GM19025 (cell line): Measurements from ENCODE around the gene RWDD2A.
"Not testable (repeated sequence)": the region's sequence is repeated elsewhere in the genome, so short reads cannot be mapped to it uniquely, and the experiment has no call there.

ENCODE experiments used
- ATAC-seq: cut with Tn5 transposase; IDR thresholded peaks from one replicate; pipeline ENCODE4 v1.9.1; 2021; ENCODE audit warnings: mild to moderate bottlenecking, low read depth, moderate library complexity; ENCODE audit not compliant: unreplicated experiment

Gene RWDD2A

DNA sequence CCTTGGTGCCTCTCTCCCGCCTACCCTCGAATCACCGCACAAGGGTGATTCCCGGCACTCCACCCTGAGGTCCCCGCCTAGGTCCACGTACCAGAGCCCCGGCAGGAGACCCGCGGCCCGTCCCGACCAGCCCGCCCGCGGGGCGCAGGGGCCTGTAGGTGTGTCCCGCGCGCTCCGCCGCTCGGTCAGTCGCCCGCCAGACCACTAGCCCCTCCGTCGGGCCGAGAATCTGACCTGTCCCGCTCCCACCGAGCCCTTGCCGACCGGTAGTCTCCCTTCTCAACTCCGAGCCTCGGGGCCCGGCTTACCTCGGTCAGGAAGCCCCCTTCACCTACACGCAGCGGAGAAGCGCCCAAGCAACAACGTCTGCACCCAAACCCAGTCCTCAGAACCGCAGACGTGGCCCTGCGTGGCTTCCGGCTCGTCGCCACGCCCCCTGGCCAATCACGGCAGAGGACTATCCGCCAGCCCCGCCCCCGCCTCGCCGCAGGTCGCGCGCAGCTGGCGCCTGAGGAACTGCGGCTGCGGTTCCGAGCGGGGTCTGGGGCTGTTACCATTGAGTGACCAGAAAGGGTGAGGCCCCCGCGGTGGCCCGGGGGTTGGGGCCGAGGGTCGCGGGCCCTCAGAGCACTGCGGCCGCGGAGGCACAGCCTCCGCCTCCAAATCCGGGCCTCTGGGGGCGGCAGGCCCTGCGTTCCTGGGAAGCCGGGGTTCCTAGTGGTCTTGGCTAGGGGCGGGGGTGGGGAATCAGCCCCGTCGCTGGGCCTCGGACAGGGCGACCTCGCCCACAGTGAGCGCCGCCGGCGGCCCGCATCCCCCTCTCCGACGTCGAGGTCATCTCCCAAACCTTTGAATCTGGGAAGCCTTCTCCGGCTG is at the start of gene RWDD2A, which contains the start of gene PGM3:
Gene RWDD2A, plus strand, starts transcription at position 487 of the 876 bp plus-strand sequence. CDS start 1,095 bp downstream, outside the sequence.
Gene PGM3, minus strand, starts transcription at position 395 of the 876 bp plus-strand sequence. CDS start 2,253 bp downstream, outside the sequence.
- peak; percentile 96 for ATAC-seq

DNA sequence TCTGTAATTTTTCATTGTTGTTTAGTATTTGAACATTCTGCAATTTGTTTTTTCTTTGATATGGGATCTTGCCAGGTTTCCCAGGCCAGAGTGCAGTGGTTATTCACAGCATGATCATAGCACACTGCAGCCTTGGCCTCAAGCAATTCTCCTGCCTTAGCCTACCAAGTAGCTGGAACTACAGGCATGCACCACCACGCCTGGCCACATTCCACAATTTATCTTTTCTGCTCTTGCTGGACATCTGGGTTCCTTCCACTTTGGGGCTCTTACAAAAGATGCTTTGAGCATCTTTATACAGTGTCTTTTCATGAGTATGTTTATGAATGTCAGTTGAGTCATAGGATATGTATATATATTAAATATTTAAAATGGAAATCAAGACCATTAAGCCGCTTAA is 42.0 kb upstream of the RWDD2A start:
- no peak for ATAC-seq

DNA sequence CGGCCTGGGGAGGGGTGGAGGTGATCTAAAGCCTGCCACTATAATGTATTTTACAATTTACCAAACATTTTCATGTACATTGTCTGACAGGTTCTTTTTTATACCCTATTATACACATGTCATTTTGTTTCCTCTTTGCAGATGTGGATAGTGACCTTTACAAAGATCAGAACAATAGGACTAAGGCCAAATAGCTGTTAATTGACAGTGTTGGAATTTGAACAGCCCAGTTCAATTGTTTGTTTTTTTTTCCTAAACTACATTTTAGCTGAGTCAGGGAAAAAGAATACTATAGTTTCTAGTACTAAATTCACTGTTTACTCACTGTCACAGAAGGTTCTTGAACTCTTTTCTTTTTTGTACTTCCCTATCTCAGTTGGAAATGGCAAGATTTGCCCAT is 40.2 kb upstream of the RWDD2A start:
- no peak for ATAC-seq

DNA sequence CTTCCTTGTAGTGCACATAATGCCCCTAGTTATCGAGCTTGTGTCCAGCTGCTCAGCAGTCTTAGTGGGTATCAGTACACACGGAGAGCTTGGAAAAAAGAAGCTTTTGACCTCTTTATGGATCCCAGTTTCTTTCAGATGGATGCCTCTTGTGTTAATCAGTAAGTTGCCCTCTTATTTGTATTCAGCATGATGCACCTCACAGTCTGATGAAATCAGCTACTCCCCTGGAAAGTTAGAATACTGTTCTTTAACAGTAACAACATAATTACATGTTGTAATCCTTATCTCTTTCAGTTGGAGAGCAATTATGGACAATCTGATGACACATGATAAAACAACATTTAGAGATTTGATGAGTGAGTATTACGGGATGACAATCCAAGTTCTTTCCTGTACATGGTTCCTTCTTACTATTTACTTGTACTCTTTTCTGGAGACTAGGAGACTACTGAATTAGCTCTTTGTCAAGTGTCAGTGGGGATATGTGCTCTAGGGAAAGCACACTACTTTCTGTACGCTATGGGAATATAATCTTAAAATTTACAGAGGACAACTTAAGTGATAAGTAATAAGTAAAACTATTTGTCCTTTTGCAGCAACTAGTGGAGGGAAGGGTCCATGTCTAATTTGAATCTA is 39.2 kb upstream of the RWDD2A start:
- no peak for ATAC-seq

DNA sequence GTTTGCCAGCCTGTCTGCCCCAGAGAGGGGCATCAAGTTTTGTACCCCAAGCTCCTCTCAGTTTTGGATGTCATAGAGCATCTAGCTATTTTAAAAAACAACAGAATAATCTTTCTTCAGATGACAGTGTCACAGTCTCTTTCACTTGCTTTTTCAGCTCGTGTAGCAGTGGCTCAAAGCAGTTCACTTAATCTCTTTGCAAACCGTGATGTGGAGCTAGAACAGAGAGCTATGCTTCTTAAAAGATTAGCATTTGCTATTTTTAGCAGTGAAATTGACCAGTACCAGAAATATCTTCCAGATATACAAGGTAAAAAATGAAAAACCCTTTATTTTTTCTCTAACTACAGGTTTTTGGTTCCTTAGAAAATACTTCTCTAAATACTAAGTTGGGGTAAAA is 37.4 kb upstream of the RWDD2A start:
- ATAC-seq, result no peak

DNA sequence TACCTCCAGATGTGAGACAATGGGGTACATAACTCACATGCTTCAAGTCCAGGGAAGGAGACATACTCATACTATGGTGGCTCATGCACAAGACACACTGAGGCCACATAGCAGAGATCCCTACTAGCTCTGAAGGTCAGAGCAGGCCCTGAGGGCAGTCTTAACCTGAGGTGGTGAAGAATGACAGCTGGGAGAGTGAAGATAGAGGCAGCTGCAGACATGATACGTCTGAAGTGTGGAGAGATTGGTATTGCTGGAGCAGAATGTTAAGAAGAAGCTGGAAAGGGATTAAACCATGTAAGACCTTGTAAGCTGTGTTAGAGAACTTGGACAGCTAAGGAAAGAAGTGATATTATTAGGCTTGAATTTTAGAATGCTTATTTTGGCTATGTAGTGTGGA is 33.0 kb upstream of the RWDD2A start:
- ATAC-seq, result no peak

DNA sequence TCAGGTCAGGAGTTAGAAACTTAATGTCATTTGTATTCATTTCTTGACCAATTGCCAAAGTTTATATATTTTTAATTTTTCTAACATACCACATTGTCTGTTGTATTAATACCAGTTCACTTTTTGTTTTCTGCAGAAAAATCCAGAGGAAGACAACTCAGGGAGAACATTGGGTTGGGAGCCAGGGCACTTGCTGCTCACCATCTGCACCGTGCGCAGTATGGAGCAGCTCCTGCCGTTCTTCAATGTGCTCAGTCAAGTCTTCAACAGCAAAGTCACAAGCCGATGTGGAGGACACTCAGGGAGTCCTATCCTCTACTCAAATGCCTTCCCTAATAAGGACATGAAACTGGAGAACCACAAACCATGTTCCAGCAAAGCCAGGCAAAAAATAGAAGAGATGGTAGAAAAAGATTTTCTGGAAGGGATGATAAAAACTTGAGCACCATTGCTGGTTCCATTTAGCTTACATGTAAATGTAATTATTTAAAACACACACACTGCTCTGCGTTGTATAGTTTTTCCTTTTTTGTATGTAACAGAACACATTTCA is 25.4 kb upstream of the RWDD2A start:
- no peak for ATAC-seq

DNA sequence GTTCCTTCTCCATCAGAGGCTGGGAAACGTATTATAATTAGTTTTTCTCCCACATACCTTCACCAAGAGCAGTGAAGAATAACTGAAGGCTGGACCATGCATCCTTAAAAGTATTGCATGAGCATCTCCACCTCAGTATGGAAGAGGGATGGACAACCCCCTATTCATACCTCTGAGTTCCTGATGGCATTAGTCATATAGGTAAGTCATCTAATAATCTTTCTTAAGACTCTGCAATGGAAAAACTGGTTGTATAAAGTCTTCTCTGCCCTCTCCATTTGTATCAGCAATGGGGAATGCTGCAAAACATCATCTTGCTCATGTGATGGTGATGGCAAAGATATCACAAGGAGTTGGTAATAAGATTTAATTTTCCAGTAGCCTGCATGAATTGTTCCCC is 24.6 kb upstream of the RWDD2A start:
- no peak for ATAC-seq

DNA sequence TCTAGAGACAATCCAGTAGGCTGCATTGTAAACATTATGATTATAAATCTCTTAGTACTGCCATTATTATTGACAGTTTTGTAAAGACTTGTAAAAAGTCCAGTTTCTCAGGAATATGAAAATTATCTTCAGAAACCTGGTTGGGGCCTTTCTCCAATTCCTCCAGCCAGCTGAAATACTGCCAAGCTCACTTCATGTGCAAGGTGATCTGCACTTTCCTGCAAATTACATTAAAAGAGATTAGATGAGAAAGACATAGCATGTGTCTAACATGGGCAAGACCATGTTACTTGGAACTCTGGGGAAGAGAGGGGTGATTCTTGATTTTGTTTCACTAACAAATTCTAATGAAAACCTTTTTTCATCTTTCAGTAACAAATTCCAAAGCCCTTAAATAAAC is 24.1 kb upstream of the RWDD2A start:
- no peak for ATAC-seq

DNA sequence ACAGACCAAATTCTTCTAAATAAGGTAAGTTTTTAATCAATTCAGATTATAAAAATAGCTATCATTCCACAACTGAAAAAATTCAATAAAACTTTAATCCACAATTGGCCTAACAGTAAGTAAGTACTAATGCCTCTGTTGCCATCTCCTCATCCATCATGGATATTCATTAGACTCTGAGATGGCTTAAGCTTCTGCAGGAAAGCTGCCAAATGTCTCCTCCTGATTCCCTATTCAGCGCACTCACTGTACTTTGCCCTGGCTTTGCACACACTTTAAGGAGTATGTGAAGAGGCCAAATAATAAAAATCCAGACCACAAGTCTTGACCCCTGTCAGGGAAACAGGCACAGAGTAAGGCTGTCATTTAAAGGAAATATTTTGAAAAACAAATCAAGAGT is 23.6 kb upstream of the RWDD2A start:
- ATAC-seq, result no peak

DNA sequence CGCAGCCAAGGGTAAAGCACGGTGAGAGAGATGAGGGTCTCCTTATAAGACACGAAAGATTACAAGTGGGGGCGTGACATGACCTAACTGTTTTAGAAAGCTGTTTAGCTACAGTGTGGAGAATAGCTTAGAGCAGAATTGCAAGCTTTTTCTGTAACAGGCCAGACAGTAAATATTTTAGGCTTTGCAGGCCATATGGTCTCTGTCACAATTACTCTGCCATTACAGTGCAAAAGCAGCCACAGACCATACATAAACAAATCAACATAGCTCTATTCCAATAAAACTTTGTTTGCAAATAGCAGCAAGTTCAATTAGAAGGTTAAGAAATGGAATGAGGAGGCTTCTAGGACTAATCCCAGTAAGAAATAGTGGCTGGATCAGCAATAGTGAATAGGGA is 16.9 kb upstream of the RWDD2A start:
- ATAC-seq, result no peak

DNA sequence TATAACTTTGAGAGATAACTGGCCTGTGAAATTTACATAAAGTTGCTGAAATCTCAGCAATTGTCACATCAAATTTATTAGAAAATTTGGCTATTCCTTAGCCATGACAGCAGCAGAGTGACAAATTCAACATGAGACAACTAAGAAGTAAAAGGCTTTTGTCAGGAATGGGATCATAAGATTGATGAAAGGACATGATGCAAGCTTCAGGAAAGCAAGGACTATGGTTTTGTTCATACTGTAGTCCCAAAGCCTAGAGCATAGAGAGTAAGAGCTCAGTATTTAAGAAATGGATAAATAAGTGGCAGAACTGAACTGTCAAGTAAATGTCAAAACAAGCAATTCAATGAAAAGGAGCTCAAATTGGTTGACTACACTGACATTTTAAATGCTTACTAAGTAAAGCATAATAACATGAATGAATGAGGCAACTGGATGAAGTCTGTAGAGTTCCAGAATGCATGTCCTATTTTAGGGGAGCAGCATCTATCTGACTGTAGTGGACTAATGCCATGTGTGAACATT is 12.7 kb upstream of the RWDD2A start:
- no peak for ATAC-seq

DNA sequence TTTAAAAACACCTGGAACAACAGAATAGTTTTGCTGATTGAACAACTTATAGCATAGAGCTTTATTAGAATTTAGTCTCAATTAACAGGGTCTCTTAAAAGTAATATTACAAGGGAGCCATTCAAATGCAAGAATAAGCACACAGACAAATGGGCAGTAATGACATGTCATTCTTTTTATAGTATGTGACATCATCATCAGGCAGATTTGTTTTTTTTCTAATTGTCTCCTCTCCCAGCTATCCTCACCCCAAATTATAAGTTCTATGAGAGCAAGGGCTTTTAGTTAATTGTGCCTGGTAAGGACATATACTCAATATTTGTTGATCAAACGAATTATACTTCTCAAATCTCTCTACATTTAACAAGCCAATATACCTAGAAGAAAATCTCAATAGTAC is 11.0 kb upstream of the RWDD2A start:
- ATAC-seq, result no peak

DNA sequence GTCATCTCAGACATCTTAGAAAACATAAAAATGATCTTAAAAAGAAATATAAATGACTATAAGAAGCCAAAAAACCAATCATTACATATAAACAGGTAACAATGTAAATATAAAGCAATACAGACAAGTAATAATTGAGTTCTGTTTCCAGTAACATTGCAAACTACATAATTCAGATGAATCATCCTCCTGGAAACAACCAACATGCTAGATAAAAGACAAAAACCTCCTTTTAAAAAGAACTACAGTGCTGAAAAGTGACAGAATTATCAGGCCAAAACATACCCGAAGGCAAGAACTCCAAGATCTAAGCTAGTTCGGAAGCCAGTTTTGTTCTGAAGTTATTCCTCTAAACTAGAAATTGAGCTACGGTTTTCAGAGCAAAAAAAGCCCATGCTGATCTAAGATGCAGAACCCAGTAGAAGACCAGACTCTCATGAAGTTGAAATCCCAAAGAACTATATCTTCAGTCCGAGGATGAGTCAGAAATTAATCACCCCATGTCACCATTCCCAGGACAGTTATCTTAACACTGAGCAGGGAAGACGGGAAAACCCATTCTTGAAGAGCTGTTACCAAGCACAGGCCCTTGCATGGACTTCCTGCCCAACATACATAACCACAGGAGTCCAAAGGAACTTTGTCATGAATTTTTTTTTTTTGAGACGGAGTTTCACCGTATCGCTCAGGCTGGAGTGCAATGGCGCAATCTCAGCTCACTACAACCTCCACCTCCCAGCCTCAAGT is 9.9 kb upstream of the RWDD2A start:
- no peak for ATAC-seq

DNA sequence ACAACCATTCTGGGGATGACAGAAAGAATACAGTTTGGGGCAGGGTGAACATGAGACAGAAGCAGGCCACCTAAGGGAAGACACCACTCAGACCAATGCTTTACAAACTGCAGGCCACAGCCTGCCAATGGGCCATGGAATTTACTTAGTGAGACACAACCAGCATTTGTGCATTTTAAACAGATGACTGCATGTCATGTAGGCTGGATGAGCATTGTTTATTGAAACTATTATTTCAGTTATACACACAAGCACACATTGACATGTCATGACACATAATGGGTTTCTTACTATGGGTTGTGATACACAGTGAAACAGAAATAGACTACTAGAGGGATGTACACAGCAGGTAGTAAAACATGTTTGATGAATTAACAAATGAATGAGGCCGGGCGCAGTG is 8.1 kb upstream of the RWDD2A start:
- ATAC-seq, result no peak

DNA sequence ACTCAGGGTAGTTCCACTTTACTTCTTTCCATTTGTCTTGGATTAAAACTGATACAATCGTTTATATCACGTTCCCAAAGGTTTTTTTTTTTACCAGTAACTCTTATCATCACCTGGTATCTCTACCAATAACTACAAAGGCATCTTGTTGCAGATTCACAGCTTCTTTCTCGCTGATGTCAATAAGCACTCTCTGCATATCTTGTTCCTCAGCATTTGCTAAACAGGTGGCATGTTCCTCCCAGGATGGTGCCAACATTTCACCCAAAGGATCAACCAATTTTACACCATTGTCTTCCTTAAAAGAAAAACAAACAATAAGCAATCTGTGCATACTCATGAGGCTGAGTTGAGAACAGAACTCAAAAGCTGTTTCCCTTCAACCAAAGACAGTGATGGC is 4.7 kb upstream of the RWDD2A start:
- no peak for ATAC-seq

DNA sequence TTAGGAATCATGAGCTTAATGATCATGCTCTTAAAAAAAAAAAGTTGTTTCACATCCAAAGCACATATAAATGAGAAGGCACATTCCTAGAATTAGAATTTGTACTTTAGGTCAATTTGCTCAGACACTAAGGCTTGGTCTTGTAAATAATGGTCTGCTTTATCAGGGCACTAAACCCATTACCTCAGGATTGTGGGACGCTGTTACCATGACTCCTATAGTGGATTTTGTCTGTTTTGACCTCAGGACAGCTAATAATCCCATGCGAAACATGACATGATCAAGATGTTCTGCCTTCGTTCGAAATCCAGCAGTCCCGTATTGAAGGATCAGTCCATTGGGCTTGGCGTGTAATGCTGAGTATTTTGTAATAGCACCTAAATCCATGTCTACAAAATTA is 2.5 kb upstream of the RWDD2A start:
- ATAC-seq, result no peak

DNA sequence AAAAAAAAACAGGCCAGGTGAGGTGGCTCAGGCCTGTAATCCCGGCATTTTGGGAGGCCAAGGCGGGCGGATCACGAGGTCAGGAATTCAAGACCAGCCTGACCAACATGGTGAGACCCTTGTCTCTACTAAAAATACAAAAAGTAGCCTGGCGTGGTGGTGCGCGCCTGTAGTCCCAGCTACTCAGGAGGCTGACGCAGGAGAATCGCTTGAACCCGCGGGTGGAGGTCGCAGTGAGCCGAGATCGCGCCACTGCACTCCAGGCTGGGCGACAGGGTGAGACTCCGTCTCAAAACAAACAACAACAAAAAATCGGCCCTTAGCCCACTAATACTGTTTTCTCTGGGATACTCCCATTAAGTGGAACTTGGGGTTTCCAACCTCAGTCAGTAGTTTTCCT is 1.2 kb upstream of the RWDD2A start:
- ATAC-seq, result not testable (repeated sequence)

DNA sequence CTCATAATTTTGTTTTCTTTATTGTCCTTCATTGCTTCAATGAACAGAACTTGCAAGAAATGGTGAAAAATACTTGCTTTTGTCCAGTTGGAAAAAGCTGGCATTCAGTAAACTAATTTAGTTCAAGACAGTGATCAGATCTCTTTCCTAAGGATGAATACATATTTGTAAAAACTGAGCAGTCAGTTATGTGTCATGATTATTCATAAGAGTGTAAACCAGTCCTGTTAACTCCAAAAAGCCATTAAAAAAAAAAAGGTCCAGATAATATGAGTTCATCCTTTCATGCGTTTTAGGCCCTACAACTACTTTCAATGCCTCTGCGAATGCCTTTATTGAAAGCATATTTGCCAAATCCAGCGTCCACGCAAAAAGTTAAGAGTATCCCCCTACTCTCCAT is 701 bp upstream of the RWDD2A start:
- no peak for ATAC-seq

DNA sequence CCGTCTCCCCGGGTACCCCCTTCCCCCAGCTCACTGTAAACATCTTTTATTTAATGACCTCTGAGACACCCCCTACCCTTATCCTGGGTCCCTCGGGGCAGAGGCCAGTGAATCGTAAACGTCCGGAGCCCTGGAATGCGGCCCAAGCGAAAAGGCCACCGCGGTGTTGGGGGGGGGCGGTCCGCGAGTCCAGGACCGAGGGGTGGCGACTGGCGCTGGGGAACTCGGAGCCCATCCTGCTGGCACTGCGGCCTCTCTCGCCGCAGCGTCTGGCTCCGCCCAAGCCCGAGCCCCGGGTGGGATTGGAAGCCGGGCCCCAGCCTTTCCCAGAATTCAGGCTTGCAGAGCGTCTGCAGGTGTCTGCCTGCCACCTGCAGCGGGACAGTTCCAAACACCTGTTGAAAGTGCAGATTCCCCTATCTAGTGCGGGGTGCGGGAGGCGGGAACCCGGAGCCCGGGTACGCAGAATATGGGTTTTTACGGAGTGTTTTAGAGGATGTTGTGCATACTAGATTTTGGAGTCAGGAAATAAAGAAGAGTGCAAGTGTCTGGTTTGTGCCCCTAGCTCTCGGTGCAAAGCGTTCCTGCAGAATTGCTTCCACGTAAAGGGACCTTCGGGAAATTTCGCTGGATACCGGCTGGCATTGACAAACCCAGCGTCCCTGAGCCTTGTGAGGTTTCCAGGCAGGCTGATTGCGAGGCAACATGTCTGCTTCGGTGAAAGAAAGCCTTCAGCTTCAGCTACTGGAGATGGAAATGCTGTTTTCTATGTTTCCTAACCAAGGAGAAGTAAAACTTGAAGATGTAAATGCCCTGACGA is 800 bp downstream of the RWDD2A start:
- ATAC-seq, result peak; percentile 10
